ENCODE results near the gene NTS. TPM values are rescaled to one million over a fixed set of nuclear protein-coding genes. Genes with fewer than 3 reads are reported as not detected.

The NTS gene
- polyA plus RNA-seq = not detected in 3 replicates
- not detected for polyA plus RNA-seq (2011; ENCODE audit: low read depth)
- polyA plus RNA-seq (2011; cell fraction: cytosol; rRNA removed) = not detected in 2 replicates
- polyA plus RNA-seq (2011; cell fraction: nucleus; rRNA removed) = not detected in 2 replicates
- not detected in 2 replicates for polyA plus RNA-seq (2012; ENCODE audit: low replicate concordance)
- not detected in 3 replicates for polyA minus RNA-seq
- polyA minus RNA-seq (2011; cell fraction: cytosol; rRNA and poly(A)+ RNA removed) = not detected
- polyA minus RNA-seq (2011; cell fraction: nucleus; rRNA and poly(A)+ RNA removed) = not detected in 2 replicates

- FAIRE-seq (peak; percentile 5), DNase-seq (ENCODE audit: low read depth, low spot score) (no peak)
- TF ChIP-seq EZH2 (IDR thresholded peaks at IDR 0.05; ENCODE audit: low read length) (no peak), CTCF (optimal IDR thresholded peaks at IDR 0.05 in 1 of 3, IDR thresholded peaks at IDR 0.05 in 1 of 3, conservative IDR thresholded peaks at IDR 0.05 in 1 of 3; ENCODE audit: extremely low read depth in 1 of 3, insufficient read depth in 2 of 3, low read length in 3 of 3) (no peak)
- Histone ChIP-seq H3K4me1 (ENCODE audit: control insufficient read depth, extremely low read depth, insufficient read depth, low read length) (no peaks in the 10 kb centered on the region), H3K27ac (ENCODE audit: control insufficient read depth, insufficient read depth, low read length) (no peak within 1 kb of the TSS), H3K4me2 (ENCODE audit: control insufficient read depth, extremely low read depth, insufficient read depth, low read depth, low read length) (no peak within 1 kb of the TSS), H3K9me1 (ENCODE audit: control insufficient read depth, extremely low read depth, insufficient read depth, low read length) (no peaks in the 10 kb centered on the region), H3K27me3 (ENCODE audit: control insufficient read depth, extremely low read depth, insufficient read depth, low read length) (no peaks in the 10 kb centered on the region), H3K4me3 (ENCODE audit: control insufficient read depth in 2 of 3, extremely low read depth in 1 of 3, insufficient read depth in 2 of 3, low read depth in 1 of 3, low read length in 3 of 3) (no peak within 1 kb of the TSS), H3K9me3 (ENCODE audit: control insufficient read depth, low read depth, low read length) (no peaks in the 10 kb centered on the region), H3K9ac (ENCODE audit: control insufficient read depth, extremely low read depth, insufficient read depth, low read length) (no peak within 1 kb of the TSS), H4K20me1 (ENCODE audit: control insufficient read depth, extremely low read depth, insufficient read depth, low read length) (no peaks in the 10 kb centered on the region), H3K79me2 (ENCODE audit: control insufficient read depth, insufficient read depth, low read length) (no peaks in the 10 kb centered on the region), H2AFZ (ENCODE audit: control insufficient read depth, low read length) (peak within 1 kb of the TSS; percentile 36), H3K36me3 (ENCODE audit: control insufficient read depth in 2 of 2, extremely low read depth in 1 of 2, insufficient read depth in 2 of 2, low read length in 2 of 2) (no peaks in the 10 kb centered on the region)
- dilution Hi-C loops (cut with MboI; ENCODE audit: extremely low pct_ligation_motif_present, low sequenced_read_pairs) = loop anchor here (25.0 kb wide), 1 partner anchor 387 kb away; no protein-coding TSS in a partner anchor
Observed at GRCh38 chr12:85874031-85874461, at the start of gene NTS. TSS of gene NTS (plus strand) at chr12:85874295. CDS start at chr12:85874404, 109 bp downstream.

DNA sequence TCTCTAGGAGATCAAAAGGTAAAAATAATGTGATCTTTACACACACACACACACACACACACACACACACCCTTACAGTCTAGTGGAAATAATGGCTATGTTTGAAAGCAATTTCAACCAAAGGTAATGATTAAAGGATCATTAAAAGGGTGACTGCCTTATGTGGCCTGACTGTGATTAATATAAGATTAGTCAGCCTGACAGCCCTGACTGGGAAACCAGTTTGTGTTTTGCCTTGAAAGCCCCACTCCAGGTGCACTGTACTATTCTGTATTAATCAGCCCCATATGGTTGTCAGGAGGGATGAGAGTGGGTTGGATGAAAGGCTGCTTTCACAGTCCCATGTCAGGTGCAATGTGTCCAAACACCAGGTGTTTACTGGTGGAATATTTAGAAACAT, 48.3 kb upstream of the NTS start:
- Histone ChIP-seq H3K9ac (ENCODE audit: control insufficient read depth, extremely low read depth, insufficient read depth, low read length) (no peak overlapping the region), H3K79me2 (ENCODE audit: control insufficient read depth, insufficient read depth, low read length) (peaks cover 3% of the 10 kb centered on the region), H3K4me1 (ENCODE audit: control insufficient read depth, extremely low read depth, insufficient read depth, low read length) (peaks cover 38% of the 10 kb centered on the region), H2AFZ (ENCODE audit: control insufficient read depth, low read length) (no peak overlapping the region), H3K27ac (ENCODE audit: control insufficient read depth, insufficient read depth, low read length) (peak overlapping the region; percentile 15), H3K9me1 (ENCODE audit: control insufficient read depth, extremely low read depth, insufficient read depth, low read length) (no peaks in the 10 kb centered on the region), H4K20me1 (ENCODE audit: control insufficient read depth, extremely low read depth, insufficient read depth, low read length) (no peaks in the 10 kb centered on the region), H3K36me3 (ENCODE audit: control insufficient read depth in 2 of 2, extremely low read depth in 1 of 2, insufficient read depth in 2 of 2, low read length in 2 of 2) (no peaks in the 10 kb centered on the region), H3K27me3 (ENCODE audit: control insufficient read depth, extremely low read depth, insufficient read depth, low read length) (no peaks in the 10 kb centered on the region), H3K4me2 (ENCODE audit: control insufficient read depth, extremely low read depth, insufficient read depth, low read depth, low read length) (no peak overlapping the region), H3K9me3 (ENCODE audit: control insufficient read depth, low read depth, low read length) (no peaks in the 10 kb centered on the region), H3K4me3 (ENCODE audit: control insufficient read depth in 2 of 3, extremely low read depth in 1 of 3, insufficient read depth in 2 of 3, low read depth in 1 of 3, low read length in 3 of 3) (no peak overlapping the region)
- dilution Hi-C loops (cut with MboI; ENCODE audit: extremely low pct_ligation_motif_present, low sequenced_read_pairs) = no loop called here
- FAIRE-seq = peak; percentile 80
- no peak for DNase-seq (ENCODE audit: low read depth, low spot score)
- TF ChIP-seq EZH2 (IDR thresholded peaks at IDR 0.05; ENCODE audit: low read length) (no peak), CTCF (optimal IDR thresholded peaks at IDR 0.05 in 1 of 3, IDR thresholded peaks at IDR 0.05 in 1 of 3, conservative IDR thresholded peaks at IDR 0.05 in 1 of 3; ENCODE audit: extremely low read depth in 1 of 3, insufficient read depth in 2 of 3, low read length in 3 of 3) (no peak)
